ENCODE results near the gene NT5C2. TPM values are rescaled to one million over a fixed set of nuclear protein-coding genes. Genes with fewer than 3 reads are reported as not detected.
A peak's percentile ranks its signal among the peaks of the same experiment; 100 is the strongest.

NT5C2 gene
- total RNA-seq, 2 donors from 2014 or later: 49.1 to 58.0 TPM

GRCh38 chr10:103120977-103121735, 71.9 kb downstream of the NT5C2 start:
- DNase-seq: no peak
- Mint-ChIP-seq H3K27me3 (no peaks in the 10 kb centered on the region), H3K4me3 (no peak overlapping the region), H3K27ac (no peak overlapping the region), H3K4me1 (peaks cover 14% of the 10 kb centered on the region), H3K36me3 (ENCODE audit: low read depth) (no peaks in the 10 kb centered on the region)
- ATAC-seq: no peak
- no peaks in the 10 kb centered on the region for H3K9me3 ChIP-seq (ENCODE audit: control insufficient read depth, low read length, poor library complexity, severe bottlenecking)

GRCh38 chr10:103120546-103120945, 72.5 kb downstream of the NT5C2 start:
- ATAC-seq: no peak
- H3K9me3 ChIP-seq (ENCODE audit: control insufficient read depth, low read length, poor library complexity, severe bottlenecking): no peaks in the 10 kb centered on the region
- Mint-ChIP-seq H3K4me1 (peaks cover 10% of the 10 kb centered on the region), H3K27me3 (no peaks in the 10 kb centered on the region), H3K4me3 (no peak overlapping the region), H3K36me3 (ENCODE audit: low read depth) (no peaks in the 10 kb centered on the region), H3K27ac (no peak overlapping the region)
- no peak for DNase-seq

- H3K27ac Mint-ChIP-seq: no peak overlapping the region
- no peaks in the 10 kb centered on the region for H3K36me3 Mint-ChIP-seq (ENCODE audit: low read depth)
- no peak for ATAC-seq
- H3K9me3 ChIP-seq (ENCODE audit: control insufficient read depth, low read length, poor library complexity, severe bottlenecking): no peaks in the 10 kb centered on the region
- H3K4me3 Mint-ChIP-seq: no peak overlapping the region
- DNase-seq: no peak
- H3K4me1 Mint-ChIP-seq: peaks cover 6% of the 10 kb centered on the region
- H3K27me3 Mint-ChIP-seq: no peaks in the 10 kb centered on the region
Measured at GRCh38 chr10:103117247-103117646, 75.8 kb downstream of the NT5C2 start.

GRCh38 chr10:103114876-103115275, 78.2 kb downstream of the NT5C2 start:
- no peaks in the 10 kb centered on the region for H3K9me3 ChIP-seq (ENCODE audit: control insufficient read depth, low read length, poor library complexity, severe bottlenecking)
- Mint-ChIP-seq H3K4me3 (no peak overlapping the region), H3K27me3 (no peaks in the 10 kb centered on the region), H3K27ac (no peak overlapping the region), H3K4me1 (peaks cover 7% of the 10 kb centered on the region), H3K36me3 (ENCODE audit: low read depth) (peaks cover 2% of the 10 kb centered on the region)
- DNase-seq (no peak), ATAC-seq (no peak)

GRCh38 chr10:103111918-103112877, 80.9 kb downstream of the NT5C2 start:
- DNase-seq (no peak), ATAC-seq (no peak)
- peaks cover 4% of the 10 kb centered on the region for H3K4me1 Mint-ChIP-seq
- peak overlapping the region; percentile 8 for H3K27ac Mint-ChIP-seq
- peaks cover 2% of the 10 kb centered on the region for H3K36me3 Mint-ChIP-seq (ENCODE audit: low read depth)
- H3K9me3 ChIP-seq (ENCODE audit: control insufficient read depth, low read length, poor library complexity, severe bottlenecking): no peaks in the 10 kb centered on the region
- H3K4me3 Mint-ChIP-seq: no peak overlapping the region
- no peaks in the 10 kb centered on the region for H3K27me3 Mint-ChIP-seq

GRCh38 chr10:103111031-103111917, 81.8 kb downstream of the NT5C2 start:
- no peak overlapping the region for H3K4me3 Mint-ChIP-seq
- no peak for ATAC-seq
- peaks cover 4% of the 10 kb centered on the region for H3K4me1 Mint-ChIP-seq
- H3K36me3 Mint-ChIP-seq (ENCODE audit: low read depth): peaks cover 2% of the 10 kb centered on the region
- H3K9me3 ChIP-seq (ENCODE audit: control insufficient read depth, low read length, poor library complexity, severe bottlenecking): no peaks in the 10 kb centered on the region
- no peak for DNase-seq
- H3K27me3 Mint-ChIP-seq: no peaks in the 10 kb centered on the region
- no peak overlapping the region for H3K27ac Mint-ChIP-seq

- DNase-seq (no peak), ATAC-seq (no peak)
- H3K27me3 Mint-ChIP-seq: no peaks in the 10 kb centered on the region
- H3K9me3 ChIP-seq (ENCODE audit: control insufficient read depth, low read length, poor library complexity, severe bottlenecking): no peaks in the 10 kb centered on the region
- peaks cover 2% of the 10 kb centered on the region for H3K36me3 Mint-ChIP-seq (ENCODE audit: low read depth)
- H3K4me3 Mint-ChIP-seq: no peak overlapping the region
- no peak overlapping the region for H3K27ac Mint-ChIP-seq
- peaks cover 4% of the 10 kb centered on the region for H3K4me1 Mint-ChIP-seq
Measured at GRCh38 chr10:103110407-103110806, 82.7 kb downstream of the NT5C2 start.

GRCh38 chr10:103109821-103110220, 83.3 kb downstream of the NT5C2 start:
- ATAC-seq (no peak), DNase-seq (no peak)
- peaks cover 4% of the 10 kb centered on the region for H3K4me1 Mint-ChIP-seq
- no peaks in the 10 kb centered on the region for H3K9me3 ChIP-seq (ENCODE audit: control insufficient read depth, low read length, poor library complexity, severe bottlenecking)
- no peaks in the 10 kb centered on the region for H3K27me3 Mint-ChIP-seq
- peaks cover 2% of the 10 kb centered on the region for H3K36me3 Mint-ChIP-seq (ENCODE audit: low read depth)
- H3K4me3 Mint-ChIP-seq: no peak overlapping the region
- no peak overlapping the region for H3K27ac Mint-ChIP-seq

- ATAC-seq (no peak), DNase-seq (no peak)
- Mint-ChIP-seq H3K4me1 (peaks cover 8% of the 10 kb centered on the region), H3K36me3 (ENCODE audit: low read depth) (peaks cover 6% of the 10 kb centered on the region), H3K27me3 (no peaks in the 10 kb centered on the region), H3K4me3 (no peak overlapping the region), H3K27ac (peak overlapping the region; percentile 29)
- H3K9me3 ChIP-seq (ENCODE audit: control insufficient read depth, low read length, poor library complexity, severe bottlenecking): no peaks in the 10 kb centered on the region
Measured at GRCh38 chr10:103106539-103106938, 86.5 kb downstream of the NT5C2 start.

- peaks cover 4% of the 10 kb centered on the region for H3K36me3 Mint-ChIP-seq (ENCODE audit: low read depth)
- no peaks in the 10 kb centered on the region for H3K27me3 Mint-ChIP-seq
- ATAC-seq (no peak), DNase-seq (no peak)
- no peak overlapping the region for H3K27ac Mint-ChIP-seq
- H3K9me3 ChIP-seq (ENCODE audit: control insufficient read depth, low read length, poor library complexity, severe bottlenecking): no peaks in the 10 kb centered on the region
- H3K4me3 Mint-ChIP-seq: no peak overlapping the region
- H3K4me1 Mint-ChIP-seq: peaks cover 4% of the 10 kb centered on the region
Measured at GRCh38 chr10:103105462-103105861, 87.6 kb downstream of the NT5C2 start.

GRCh38 chr10:103104721-103105120, 88.4 kb downstream of the NT5C2 start:
- ATAC-seq (no peak), DNase-seq (no peak)
- no peak overlapping the region for H3K4me3 Mint-ChIP-seq
- no peaks in the 10 kb centered on the region for H3K27me3 Mint-ChIP-seq
- H3K36me3 Mint-ChIP-seq (ENCODE audit: low read depth): peaks cover 4% of the 10 kb centered on the region
- no peak overlapping the region for H3K27ac Mint-ChIP-seq
- H3K9me3 ChIP-seq (ENCODE audit: control insufficient read depth, low read length, poor library complexity, severe bottlenecking): no peaks in the 10 kb centered on the region
- peaks cover 4% of the 10 kb centered on the region for H3K4me1 Mint-ChIP-seq

- Mint-ChIP-seq H3K27me3 (no peaks in the 10 kb centered on the region), H3K4me1 (peaks cover 4% of the 10 kb centered on the region), H3K36me3 (ENCODE audit: low read depth) (peaks cover 6% of the 10 kb centered on the region), H3K27ac (no peak overlapping the region), H3K4me3 (no peak overlapping the region)
- DNase-seq (no peak), ATAC-seq (no peak)
- H3K9me3 ChIP-seq (ENCODE audit: control insufficient read depth, low read length, poor library complexity, severe bottlenecking): no peaks in the 10 kb centered on the region
Measured at GRCh38 chr10:103103989-103104388, 89.1 kb downstream of the NT5C2 start.

GRCh38 chr10:103102195-103102594, 90.9 kb downstream of the NT5C2 start:
- H3K9me3 ChIP-seq (ENCODE audit: control insufficient read depth, low read length, poor library complexity, severe bottlenecking): no peaks in the 10 kb centered on the region
- peaks cover 6% of the 10 kb centered on the region for H3K36me3 Mint-ChIP-seq (ENCODE audit: low read depth)
- H3K4me3 Mint-ChIP-seq: no peak overlapping the region
- ATAC-seq: no peak
- peaks cover 4% of the 10 kb centered on the region for H3K4me1 Mint-ChIP-seq
- DNase-seq: no peak
- H3K27me3 Mint-ChIP-seq: no peaks in the 10 kb centered on the region
- H3K27ac Mint-ChIP-seq: peak overlapping the region; percentile 39
